ENCODE measurements around the gene MKNK2. TPM values are rescaled to one million over a fixed set of nuclear protein-coding genes. Genes with fewer than 3 reads are reported as not detected.

The MKNK2 gene
- total and polyA plus RNA-seq, 2 of the 13 experiments (the other 11 are each of a cell fraction or from before 2014, with no cell fraction given): 44.9 to 112 TPM

GRCh38 chr19:2089727-2090053 lies 38.6 kb upstream of the MKNK2 start (continued):
- no peak for TF ChIP-seq ZBTB38 (CRISPR knock-in tag; IDR thresholded peaks at IDR 0.05)
- TF ChIP-seq BCL3 (CRISPR knock-in tag; IDR thresholded peaks at IDR 0.05): no peak
- no peak for TF ChIP-seq KLF9 (CRISPR knock-in tag; IDR thresholded peaks at IDR 0.05; ENCODE audit: low read depth)
- no peak for TF ChIP-seq PPARG (CRISPR knock-in tag; conservative IDR thresholded peaks at IDR 0.05)
- TF ChIP-seq RCOR2 (CRISPR knock-in tag; IDR thresholded peaks at IDR 0.05): no peak
- TF ChIP-seq ZNF629 (CRISPR knock-in tag; conservative IDR thresholded peaks at IDR 0.05): no peak
- TF ChIP-seq ZNF18 (CRISPR knock-in tag; IDR thresholded peaks at IDR 0.05; ENCODE audit: insufficient replicate concordance): no peak
- no peak for TF ChIP-seq TARDBP (CRISPR knock-in tag; IDR thresholded peaks at IDR 0.05)
- no peak for TF ChIP-seq KDM1A (CRISPR knock-in tag; IDR thresholded peaks at IDR 0.05)
- TF ChIP-seq ZNF644 (CRISPR knock-in tag; IDR thresholded peaks at IDR 0.05; ENCODE audit: low read depth): no peak

- H3K9me3 ChIP-seq (ENCODE audit: low read length): no peaks in the 10 kb centered on the region
- in situ Hi-C loops (cut with HindIII; ENCODE audit: extremely low pct_ligation_motif_present, low pct_unique_long_range_greater_than_20kb) (no loop called here), intact Hi-C loops (cut with micrococcal nuclease; ENCODE audit: unreplicated experiment) (no loop called here)
- H4K20me1 ChIP-seq (ENCODE audit: insufficient read depth, low read length): no peaks in the 10 kb centered on the region
- H3K36me3 ChIP-seq (replicated peaks in 1 of 2; ENCODE audit: control insufficient read depth in 1 of 2, insufficient read depth in 2 of 2, low read length in 2 of 2): no peaks in the 10 kb centered on the region; a peak in 1 of 5 replicates
- H3K4me3 ChIP-seq (replicated peaks in 1 of 3; ENCODE audit: insufficient read depth in 1 of 3, low read depth in 2 of 3, low read length in 3 of 3): no peak overlapping the region
- ChIA-PET POLR2A (no interaction called here), CTCF (ENCODE audit: low intra/inter-chr PET ratio, low total read pairs) (no interaction called here)
- peaks cover 61% of the 10 kb centered on the region for H3K4me1 ChIP-seq (ENCODE audit: insufficient read depth, low read length)
- no peaks in the 10 kb centered on the region for H3K27me3 ChIP-seq (ENCODE audit: control insufficient read depth in 1 of 2, insufficient read depth in 2 of 2, low read length in 2 of 2)
- no peak for DNase-seq (ENCODE audit: low spot score)
- 0 out of 2 replicates have a peak overlapping the region, but pooled peaks have one; percentile 2 for H3K4me2 ChIP-seq (ENCODE audit: low read depth, low read length)
- WGBS (ENCODE audit: low lambda C conversion rate): 88% methylated on average over 9 of the region's 16 CpGs
- no peak for ATAC-seq
- H3K27ac ChIP-seq (ENCODE audit: extremely low read length, insufficient read depth, low read length): peak overlapping the region; percentile 11
- no peak for FAIRE-seq
- peaks cover under 1% of the 10 kb centered on the region for H3K79me2 ChIP-seq (ENCODE audit: insufficient read depth, low read length)
- H3K9ac ChIP-seq (ENCODE audit: insufficient read depth, low read depth, low read length): no peak overlapping the region
- H2AFZ ChIP-seq (ENCODE audit: low read length): no peak overlapping the region
- BruUV-seq (replicated peaks): no TSS peak
- TF ChIP-seq HMGXB4 (CRISPR knock-in tag; IDR thresholded peaks at IDR 0.05; ENCODE audit: borderline replicate concordance in 1 of 2, low read depth in 1 of 2): no peak
- TF ChIP-seq SKI (IDR thresholded peaks at IDR 0.05; ENCODE audit: partially characterized antibody): no peak
- TF ChIP-seq MNT (IDR thresholded peaks at IDR 0.05): no peak
- peak; percentile 21; the same call in 1 of the 2 replicates for TF ChIP-seq ZNF501 (CRISPR knock-in tag; IDR thresholded peaks at IDR 0.05)
- TF ChIP-seq MXD1 (CRISPR knock-in tag; IDR thresholded peaks at IDR 0.05): no peak
- 0 out of 2 replicates have a peak, but pooled peaks have one; percentile 25 for TF ChIP-seq POGZ (CRISPR knock-in tag; IDR thresholded peaks at IDR 0.05)
- TF ChIP-seq YEATS2 (CRISPR knock-in tag; IDR thresholded peaks at IDR 0.05; ENCODE audit: borderline replicate concordance): peak; percentile 20; the same call in 1 of the 2 replicates
- TF ChIP-seq RFX3 (CRISPR knock-in tag; IDR thresholded peaks at IDR 0.05): no peak
These were observed 38.1 kb upstream of the MKNK2 start for GRCh38 chr19:2089001-2089711.

Measured in HepG2 (cell line).